ENCODE results near the gene PDE2A. TPM values are rescaled to one million over a fixed set of nuclear protein-coding genes. Genes with fewer than 3 reads are reported as not detected.

PDE2A gene
- total and polyA plus RNA-seq, 10 of the 15 experiments (the other 5 are each of a cell fraction or from before 2014, with no cell fraction given): 0.06 to 0.15 (median 0.11) TPM; not detected in 6

DNA sequence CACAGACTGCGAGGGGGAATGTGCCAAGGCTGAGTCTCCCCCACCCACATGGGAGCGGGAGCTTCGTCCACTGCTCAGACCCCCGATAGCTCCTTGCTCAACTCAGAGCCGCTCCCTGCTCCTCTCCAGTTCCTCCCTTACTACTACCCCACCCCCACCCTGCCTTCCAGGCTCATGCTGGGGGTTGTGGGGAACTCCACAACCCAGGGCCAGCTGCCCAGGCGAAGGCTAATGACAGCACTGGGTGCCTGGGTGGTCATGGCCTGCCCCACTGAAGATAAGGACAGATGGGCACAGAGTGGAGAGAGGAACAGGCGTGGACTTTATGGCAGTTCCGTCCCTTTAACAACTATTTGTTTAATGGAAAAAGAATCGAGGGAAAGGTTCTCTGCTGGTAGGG, 73.7 kb downstream of the PDE2A start:
- Histone ChIP-seq H3K27ac (ENCODE audit: control insufficient read depth, insufficient read depth) (no peak overlapping the region), H3K9me3 (replicated peaks; ENCODE audit: control insufficient read depth, insufficient read depth, low read length) (no peaks in the 10 kb centered on the region), H3K36me3 (ENCODE audit: control insufficient read depth in 2 of 2, insufficient read depth in 2 of 2, low read length in 1 of 2) (no peaks in the 10 kb centered on the region), H3K4me3 (no peak overlapping the region), H4K20me1 (ENCODE audit: control insufficient read depth, insufficient read depth) (no peaks in the 10 kb centered on the region), H3K4me2 (ENCODE audit: control insufficient read depth, insufficient read depth) (no peak overlapping the region), H3K79me2 (ENCODE audit: control insufficient read depth, insufficient read depth, low read length) (no peaks in the 10 kb centered on the region), H3K27me3 (replicated peaks in 1 of 2; ENCODE audit: control insufficient read depth in 2 of 2, insufficient read depth in 2 of 2, low read length in 1 of 2) (no peaks in the 10 kb centered on the region; a peak in 2 of 4 replicates), H2AFZ (ENCODE audit: control insufficient read depth, low read depth, low read length) (no peak overlapping the region), H3K4me1 (ENCODE audit: control insufficient read depth, insufficient read depth, low read length) (no peaks in the 10 kb centered on the region), H3K9ac (ENCODE audit: control insufficient read depth, insufficient read depth, low read length) (no peak overlapping the region)
- DNase-seq (ENCODE audit: low read depth, low spot score) (no peak), ATAC-seq (no peak), FAIRE-seq (no peak)
- intact Hi-C loops (cut with micrococcal nuclease; ENCODE audit: unreplicated experiment): no loop called here
- ChIA-PET POLR2A (no interaction called here), SMC1A (ENCODE audit: uncharacterized antibody, unreplicated experiment) (no interaction called here), RAD21 (ENCODE audit: unreplicated experiment) (no interaction called here), CTCF (interaction anchor here (0.6 to 1.7 kb wide), 3 partner anchors 8 to 26 kb away, joined by 3 to 6 read pairs (median 3); no protein-coding TSS in a partner anchor)
- TF ChIP-seq RUNX3 (IDR thresholded peaks at IDR 0.05; ENCODE audit: low read length) (no peak), EZH2 (IDR thresholded peaks at IDR 0.05; ENCODE audit: borderline replicate concordance, control insufficient read depth, low read depth, low read length) (no peak), RCOR1 (conservative IDR thresholded peaks at IDR 0.05; ENCODE audit: low read depth, low read length) (no peak), MYB (IDR thresholded peaks at IDR 0.05; ENCODE audit: borderline replicate concordance, low read depth, low read length) (no peak), SREBF1 (IDR thresholded peaks at IDR 0.05; ENCODE audit: low read length) (no peak), NFXL1 (IDR thresholded peaks at IDR 0.05; ENCODE audit: borderline replicate concordance) (no peak), CREM (IDR thresholded peaks at IDR 0.05; ENCODE audit: low read depth) (no peak)
- TF ChIP-seq, protein P1, sequence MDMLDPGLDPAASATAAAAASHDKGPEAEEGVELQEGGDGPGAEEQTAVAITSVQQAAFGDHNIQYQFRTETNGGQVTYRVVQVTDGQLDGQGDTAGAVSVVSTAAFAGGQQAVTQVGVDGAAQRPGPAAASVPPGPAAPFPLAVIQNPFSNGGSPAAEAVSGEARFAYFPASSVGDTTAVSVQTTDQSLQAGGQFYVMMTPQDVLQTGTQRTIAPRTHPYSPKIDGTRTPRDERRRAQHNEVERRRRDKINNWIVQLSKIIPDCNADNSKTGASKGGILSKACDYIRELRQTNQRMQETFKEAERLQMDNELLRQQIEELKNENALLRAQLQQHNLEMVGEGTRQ (IDR thresholded peaks at IDR 0.05; ENCODE audit: borderline replicate concordance, low read depth, low read length): no peak
- TF ChIP-seq, protein P2, sequence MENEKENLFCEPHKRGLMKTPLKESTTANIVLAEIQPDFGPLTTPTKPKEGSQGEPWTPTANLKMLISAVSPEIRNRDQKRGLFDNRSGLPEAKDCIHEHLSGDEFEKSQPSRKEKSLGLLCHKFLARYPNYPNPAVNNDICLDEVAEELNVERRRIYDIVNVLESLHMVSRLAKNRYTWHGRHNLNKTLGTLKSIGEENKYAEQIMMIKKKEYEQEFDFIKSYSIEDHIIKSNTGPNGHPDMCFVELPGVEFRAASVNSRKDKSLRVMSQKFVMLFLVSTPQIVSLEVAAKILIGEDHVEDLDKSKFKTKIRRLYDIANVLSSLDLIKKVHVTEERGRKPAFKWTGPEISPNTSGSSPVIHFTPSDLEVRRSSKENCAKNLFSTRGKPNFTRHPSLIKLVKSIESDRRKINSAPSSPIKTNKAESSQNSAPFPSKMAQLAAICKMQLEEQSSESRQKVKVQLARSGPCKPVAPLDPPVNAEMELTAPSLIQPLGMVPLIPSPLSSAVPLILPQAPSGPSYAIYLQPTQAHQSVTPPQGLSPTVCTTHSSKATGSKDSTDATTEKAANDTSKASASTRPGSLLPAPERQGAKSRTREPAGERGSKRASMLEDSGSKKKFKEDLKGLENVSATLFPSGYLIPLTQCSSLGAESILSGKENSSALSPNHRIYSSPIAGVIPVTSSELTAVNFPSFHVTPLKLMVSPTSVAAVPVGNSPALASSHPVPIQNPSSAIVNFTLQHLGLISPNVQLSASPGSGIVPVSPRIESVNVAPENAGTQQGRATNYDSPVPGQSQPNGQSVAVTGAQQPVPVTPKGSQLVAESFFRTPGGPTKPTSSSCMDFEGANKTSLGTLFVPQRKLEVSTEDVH (IDR thresholded peaks at IDR 0.05; ENCODE audit: low read depth, partially characterized antibody): no peak
- WGBS (ENCODE audit: insufficient coverage, insufficient replicate concordance, low lambda C conversion rate, missing lambda C conversion rate): 17% methylated on average over 9 of the region's 9 CpGs
- BruUV-seq (replicated peaks): no TSS peak
- in situ Hi-C loops (cut with MboI): no loop called here
